ENCODE measurements around the gene FKBP1B.
A peak's percentile ranks its signal among the peaks of the same experiment; 100 is the strongest.
"Not testable (repeated sequence)": the region's sequence is repeated elsewhere in the genome, so short reads cannot be mapped to it uniquely, and the experiment has no call there.

The FKBP1B gene

GRCh38 chr2:24038786-24039499 is 10.6 kb upstream of the FKBP1B start:
- ChIA-PET POLR2A (interaction anchor here (0.7 kb wide), 1 partner anchor 9 kb away, joined by 3 read pairs; no protein-coding TSS in a partner anchor), CTCF (no interaction called here)
- TF ChIP-seq, protein P1, sequence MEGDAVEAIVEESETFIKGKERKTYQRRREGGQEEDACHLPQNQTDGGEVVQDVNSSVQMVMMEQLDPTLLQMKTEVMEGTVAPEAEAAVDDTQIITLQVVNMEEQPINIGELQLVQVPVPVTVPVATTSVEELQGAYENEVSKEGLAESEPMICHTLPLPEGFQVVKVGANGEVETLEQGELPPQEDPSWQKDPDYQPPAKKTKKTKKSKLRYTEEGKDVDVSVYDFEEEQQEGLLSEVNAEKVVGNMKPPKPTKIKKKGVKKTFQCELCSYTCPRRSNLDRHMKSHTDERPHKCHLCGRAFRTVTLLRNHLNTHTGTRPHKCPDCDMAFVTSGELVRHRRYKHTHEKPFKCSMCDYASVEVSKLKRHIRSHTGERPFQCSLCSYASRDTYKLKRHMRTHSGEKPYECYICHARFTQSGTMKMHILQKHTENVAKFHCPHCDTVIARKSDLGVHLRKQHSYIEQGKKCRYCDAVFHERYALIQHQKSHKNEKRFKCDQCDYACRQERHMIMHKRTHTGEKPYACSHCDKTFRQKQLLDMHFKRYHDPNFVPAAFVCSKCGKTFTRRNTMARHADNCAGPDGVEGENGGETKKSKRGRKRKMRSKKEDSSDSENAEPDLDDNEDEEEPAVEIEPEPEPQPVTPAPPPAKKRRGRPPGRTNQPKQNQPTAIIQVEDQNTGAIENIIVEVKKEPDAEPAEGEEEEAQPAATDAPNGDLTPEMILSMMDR (IDR thresholded peaks at IDR 0.05; ENCODE audit: insufficient read depth, low read length, missing control alignments), result no peak
- H3K4me3 ChIP-seq (ENCODE audit: low read depth, low read length), result no peak overlapping the region
- DNase-seq (ENCODE audit: low read depth, low spot score), result no peak

- POLR2A ChIA-PET, result no interaction called here
- no peak overlapping the region for H3K4me3 ChIP-seq (ENCODE audit: low read depth, low read length)
- TF ChIP-seq, protein P1 (IDR thresholded peaks at IDR 0.05; ENCODE audit: insufficient read depth, low read length, missing control alignments), result no peak
- CTCF ChIA-PET, result no interaction called here
- DNase-seq (ENCODE audit: low read depth, low spot score), result no peak
Observed at GRCh38 chr2:24040511-24040910, 9.0 kb upstream of the FKBP1B start.

GRCh38 chr2:24043133-24043532 is 6.4 kb upstream of the FKBP1B start:
- DNase-seq (ENCODE audit: low read depth, low spot score); H3K4me3 ChIP-seq (ENCODE audit: low read depth, low read length); POLR2A ChIA-PET; CTCF ChIA-PET: not testable (repeated sequence)

- POLR2A ChIA-PET, result no interaction called here
- DNase-seq (ENCODE audit: low read depth, low spot score), result no peak
- CTCF ChIA-PET, result interaction anchor here (2.4 kb wide), 1 partner anchor 38 kb away, joined by 13 read pairs; the partner anchor contains the start of gene TP53I3
- TF ChIP-seq, protein P1 (IDR thresholded peaks at IDR 0.05; ENCODE audit: insufficient read depth, low read length, missing control alignments), result no peak
- H3K4me3 ChIP-seq (ENCODE audit: low read depth, low read length), result peak overlapping the region; percentile 87
Observed at GRCh38 chr2:24045511-24046508, 3.7 kb upstream of the FKBP1B start.

GRCh38 chr2:24046599-24046929 is 3.0 kb upstream of the FKBP1B start:
- TF ChIP-seq, protein P1 (IDR thresholded peaks at IDR 0.05; ENCODE audit: insufficient read depth, low read length, missing control alignments), result no peak
- POLR2A ChIA-PET, result interaction anchor here (1.4 to 1.7 kb wide), 2 partner anchors 30 to 119 kb away, joined by 7 to 8 read pairs; partner anchors contain the start of genes ATAD2B and SF3B6
- CTCF ChIA-PET, result interaction anchor here (1.5 to 2.4 kb wide), 2 partner anchors 38 to 119 kb away, joined by 7 to 13 read pairs; partner anchors contain the start of genes ATAD2B and TP53I3
- no peak for DNase-seq (ENCODE audit: low read depth, low spot score)
- H3K4me3 ChIP-seq (ENCODE audit: low read depth, low read length), result peak overlapping the region; percentile 87

GRCh38 chr2:24046930-24047702 is 2.4 kb upstream of the FKBP1B start, which contains the start of gene WDCP:
WDCP (minus strand) TSS chr2:24047391; CDS start chr2:24039494, 7,897 bp downstream.
- ChIA-PET POLR2A (interaction anchor here (0.6 to 1.7 kb wide), 8 partner anchors 8 to 120 kb away, joined by 3 to 9 read pairs (median 6); partner anchors contain the start of genes ATAD2B, SF3B6 and TP53I3), CTCF (interaction anchor here (0.7 to 2.4 kb wide), 4 partner anchors 12 to 120 kb away, joined by 3 to 13 read pairs (median 5); partner anchors contain the start of genes ATAD2B and TP53I3)
- peak within 1 kb of the TSS; percentile 87 for H3K4me3 ChIP-seq (ENCODE audit: low read depth, low read length)
- DNase-seq (ENCODE audit: low read depth, low spot score), result peak; percentile 93
- TF ChIP-seq, protein P1 (IDR thresholded peaks at IDR 0.05; ENCODE audit: insufficient read depth, low read length, missing control alignments), result no peak
